IMR-90 (cell line): Measurements from ENCODE around the gene STRN4. TPM values are rescaled to one million over a fixed set of nuclear protein-coding genes. Genes with fewer than 3 reads are reported as not detected.
A peak's percentile ranks its signal among the peaks of the same experiment; 100 is the strongest.

Source experiments
- ATAC-seq: fragments of 200-7000 bp; cut with Tn5 transposase; 2 replicates; pipeline ENCODE4 v1.9.1; 2020; ENCODE audit warnings: low read depth, mild to moderate bottlenecking, moderate library complexity
- BruUV-seq: library from RNA; stranded (reverse); fragments of 400-500 nt; replicated peaks from 2 replicates; lab custom pipeline; 2021; lab: Mats Ljungman, UMichigan
- CTCF ChIA-PET: fragments of 300-600 bp; formaldehyde crosslinking; extraction: SDS; loops from one replicate; lab custom pipeline; 2021; ENCODE audit warnings: antibody characterized with exemption; lab: Yijun Ruan, JAX
- POLR2A ChIA-PET: fragments of 300-600 bp; sonication (Branson Sonifier 250); formaldehyde crosslinking; loops from one replicate; lab custom pipeline; 2022; ENCODE audit warnings: antibody characterized with exemption; ENCODE audit not compliant: unreplicated experiment; lab: Charles Lee
- DNase-seq: peaks from one replicate; pipeline ENCODE4 v3.0.0; 2013
- H2AFZ ChIP-seq: replicated peaks from 2 replicates; pipeline ENCODE3; 2013; ENCODE audit warnings: low read length, mild to moderate bottlenecking; ENCODE audit not compliant: poor library complexity
- H2AK5ac ChIP-seq: 2 replicates; pipeline ENCODE4 v1.6.1; 2013; ENCODE audit warnings: low read depth, low read length, inconsistent platforms
- H2AK9ac ChIP-seq: replicated peaks from 2 replicates; pipeline ENCODE3; 2013; ENCODE audit warnings: mild to moderate bottlenecking, low read depth, low read length, moderate library complexity; ENCODE audit not compliant: poor library complexity
- H2BK120ac ChIP-seq: 2 replicates; pipeline ENCODE4 v1.6.1; 2013; ENCODE audit warnings: low read depth, low read length, inconsistent platforms
- H2BK15ac ChIP-seq: 3 replicates; pipeline ENCODE4 v1.6.1; 2013; ENCODE audit warnings: low read depth, low read length, inconsistent platforms
- H2BK20ac ChIP-seq: 2 replicates; pipeline ENCODE4 v1.6.1; 2013; ENCODE audit warnings: low read depth, mild to moderate bottlenecking, inconsistent platforms, low read length, moderate library complexity
- H2BK5ac ChIP-seq: 2 replicates; pipeline ENCODE4 v1.6.1; 2013; ENCODE audit warnings: mild to moderate bottlenecking, low read depth, low read length, inconsistent platforms; ENCODE audit not compliant: poor library complexity, severe bottlenecking
- H3K14ac ChIP-seq: replicated peaks from 2 replicates; pipeline ENCODE4 v1.6.1; 2013; ENCODE audit warnings: low read depth, low read length, inconsistent platforms
- H3K18ac ChIP-seq: 2 replicates; pipeline ENCODE4 v1.6.1; 2013; ENCODE audit warnings: low read depth, low read length, control low read depth
- H3K23ac ChIP-seq: 2 replicates; pipeline ENCODE4 v1.6.1; 2013; ENCODE audit warnings: low read depth, low read length, inconsistent platforms
- H3K27ac ChIP-seq: 2 replicates; pipeline ENCODE4 v1.5.1; 2013; ENCODE audit warnings: mild to moderate bottlenecking, control low read depth, low read length; ENCODE audit not compliant: insufficient read depth
- H3K27me3 ChIP-seq: 2 replicates; pipeline ENCODE4 v1.6.1; 2013; ENCODE audit warnings: low read length; ENCODE audit not compliant: control insufficient read depth, insufficient read depth
- H3K36me3 ChIP-seq: 2 replicates; pipeline ENCODE4 v1.6.1; 2013; ENCODE audit warnings: low read length, mixed read lengths; ENCODE audit not compliant: control insufficient read depth, insufficient read depth
- H3K4ac ChIP-seq: 2 replicates; pipeline ENCODE4 v1.6.1; 2013; ENCODE audit warnings: low read depth, low read length, inconsistent platforms
- H3K4me1 ChIP-seq: 2 replicates; pipeline ENCODE4 v1.6.1; 2013; ENCODE audit warnings: low read length, mixed read lengths; ENCODE audit not compliant: control insufficient read depth, insufficient read depth
- H3K4me2 ChIP-seq: 2 replicates; pipeline ENCODE4 v1.6.1; 2013; ENCODE audit warnings: low read depth, mild to moderate bottlenecking, control low read depth, low read length, moderate library complexity
- H3K4me3 ChIP-seq: 2 replicates; pipeline ENCODE4 v1.5.1; 2013; ENCODE audit warnings: low read depth, mild to moderate bottlenecking, control low read depth, low read length, moderate library complexity; ENCODE audit not compliant: insufficient read depth
- H3K56ac ChIP-seq: 2 replicates; pipeline ENCODE4 v1.6.1; 2013; ENCODE audit warnings: low read length, inconsistent platforms; ENCODE audit not compliant: insufficient read depth; ENCODE audit errors: extremely low read depth
- H3K79me1 ChIP-seq, 2 experiments: 2 replicates each; pipeline ENCODE4 v1.6.1; 2013; ENCODE audit warnings: low read length in 2 of 2, inconsistent platforms in 1 of 2, low read depth in 1 of 2
- H3K9ac ChIP-seq: 2 replicates; pipeline ENCODE4 v1.6.1; 2013; ENCODE audit warnings: low read depth, low read length, control low read depth
- H3K9me1 ChIP-seq: 2 replicates; pipeline ENCODE4 v1.6.1; 2013; ENCODE audit warnings: low read length, inconsistent platforms; ENCODE audit not compliant: insufficient read depth
- H3K9me3 ChIP-seq: 2 replicates; pipeline ENCODE4 v1.6.1; 2013; ENCODE audit warnings: low read length; ENCODE audit not compliant: control insufficient read depth, insufficient read depth
- H4K20me1 ChIP-seq: 2 replicates; pipeline ENCODE4 v1.6.1; 2013; ENCODE audit warnings: low read length, inconsistent platforms; ENCODE audit not compliant: insufficient read depth
- H4K5ac ChIP-seq: 2 replicates; pipeline ENCODE4 v1.6.1; 2013; ENCODE audit warnings: mild to moderate bottlenecking, low read depth, low read length, control low read depth
- H4K8ac ChIP-seq, 2 experiments: 2 replicates each; pipeline ENCODE4 v1.6.1; 2013; ENCODE audit warnings: low read depth in 2 of 2, low read length in 2 of 2, control low read depth in 1 of 2, inconsistent platforms in 1 of 2
- H4K91ac ChIP-seq: 2 replicates; pipeline ENCODE4 v1.6.1; 2013; ENCODE audit warnings: low read depth, low read length, inconsistent platforms; ENCODE audit not compliant: insufficient read depth
- BHLHE40 ChIP-seq: fragments of 150-350 bp; IDR thresholded peaks from 2 replicates; pipeline ENCODE4 v1.6.1; 2016; ENCODE audit warnings: mild to moderate bottlenecking, low read depth, low read length
- FOS ChIP-seq: fragments of 150-350 bp; IDR thresholded peaks from 2 replicates; pipeline ENCODE4 v1.6.1; 2016; ENCODE audit warnings: low read depth, low read length
- MAZ ChIP-seq: IDR thresholded peaks from 2 replicates; pipeline ENCODE4 v1.6.1; 2012; ENCODE audit warnings: low read depth, mild to moderate bottlenecking, low read length, improper control_type of control experiment, moderate library complexity, borderline replicate concordance
- MXI1 ChIP-seq: IDR thresholded peaks from 2 replicates; pipeline ENCODE4 v1.6.1; 2012; ENCODE audit warnings: low read depth, mild to moderate bottlenecking, low read length, moderate library complexity, borderline replicate concordance
- NFE2L2 ChIP-seq: fragments of 150-350 bp; IDR thresholded peaks from 2 replicates; pipeline ENCODE4 v1.6.1; 2016; ENCODE audit warnings: low read depth, mild to moderate bottlenecking, low read length
- RCOR1 ChIP-seq: IDR thresholded peaks from 2 replicates; pipeline ENCODE4 v1.6.1; 2012; ENCODE audit warnings: mild to moderate bottlenecking, low read length, improper control_type of control experiment; ENCODE audit not compliant: insufficient replicate concordance
- RFX5 ChIP-seq: IDR thresholded peaks from 2 replicates; pipeline ENCODE4 v1.8.0; 2012; ENCODE audit warnings: low read depth, mild to moderate bottlenecking, low read length, moderate library complexity
- SMC3 ChIP-seq: fragments of 150-350 bp; IDR thresholded peaks from 2 replicates; pipeline ENCODE4 v1.6.1; 2016; ENCODE audit warnings: low read depth, mild to moderate bottlenecking, antibody characterized with exemption, low read length, moderate library complexity
- WGBS, 2 experiments: methylation state at CpG; one replicate each; pipeline versions ENCODE4 v1.1.5 to v1.1.7; 2013; ENCODE audit warnings: missing lambda C conversion rate in 2 of 2; ENCODE audit not compliant: insufficient read length in 1 of 2; ENCODE audit errors: extremely low coverage in 2 of 2; 5-methylcytosine and 5-hydroxymethylcytosine counted together
- dilution Hi-C: fragments of 300-500 bp; cut with HindIII; formaldehyde crosslinking; loops from one replicate; pipeline ENCODE4 v1.14.3; 2018; ENCODE audit warnings: low sequenced_read_pairs; ENCODE audit not compliant: unreplicated experiment
- in situ Hi-C: fragments of 300-500 bp; cut with MboI; formaldehyde crosslinking; loops from 3 replicates; pipeline ENCODE4 v1.14.3; 2019; ENCODE audit warnings: low sequenced_read_pairs, inconsistent platforms, mixed read lengths
- intact Hi-C: fragments of 100-400 bp; cut with micrococcal nuclease; formaldehyde crosslinking; loops from 2 replicates; pipeline ENCODE4 v1.10.0; 2022
- polyA plus RNA-seq, 3 experiments: library from polyadenylated mRNA; depleted of rRNA; stranded (reverse); fragments of >200 nt; gene quantifications; 2 replicates each; pipeline ENCODE4 v1.2.3, GENCODE V29; 2012; ENCODE audit warnings: low replicate concordance in 1 of 3
- total RNA-seq: library from RNA; depleted of rRNA; stranded (reverse); fragments of >200 nt; gene quantifications from 2 replicates; pipeline ENCODE4 v1.2.3, GENCODE V29; 2012
- TF ChIP-seq, protein P1 (sequence below): fragments of 150-350 bp; IDR thresholded peaks from 2 replicates; pipeline ENCODE4 v1.6.1; 2017; ENCODE audit warnings: mild to moderate bottlenecking, antibody characterized with exemption, low read length, low read depth

Gene STRN4
- total and polyA plus RNA-seq, 2 of the 4 experiments (the other 2 are of a cell fraction) = 36.7 to 112 TPM

DNA sequence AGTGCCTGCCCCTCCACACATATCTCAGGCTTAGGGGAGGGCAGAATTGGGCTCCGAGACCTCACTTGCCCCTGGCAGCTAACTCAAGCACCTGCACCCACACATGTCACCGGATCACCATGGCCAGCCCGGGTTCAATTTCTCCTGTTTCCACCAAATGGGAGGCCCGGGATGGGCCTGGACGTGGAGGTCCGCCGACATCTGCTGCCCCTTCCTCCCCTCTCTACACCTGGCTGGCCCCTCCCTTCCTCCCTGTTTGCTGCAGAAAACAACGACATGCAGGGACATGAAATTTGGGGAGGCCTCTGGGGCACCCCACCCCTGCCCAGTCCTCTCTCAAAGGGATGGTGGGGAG lies 30.7 kb downstream of the STRN4 start:
- dilution Hi-C loops (no loop called here), intact Hi-C loops (no loop called here), in situ Hi-C loops (no loop called here)
- H3K27ac ChIP-seq = peak overlapping the region; percentile 87
- no peak overlapping the region for H2BK20ac ChIP-seq
- H3K36me3 ChIP-seq = peaks cover 13% of the 10 kb centered on the region
- H4K8ac ChIP-seq = peak overlapping the region in 1 of 2 experiments; percentile 47; a peak in 1 of 4 replicates
- no peaks in the 10 kb centered on the region for H3K9me1 ChIP-seq
- H3K9ac ChIP-seq = peak overlapping the region; percentile 71
- H3K9me3 ChIP-seq = no peaks in the 10 kb centered on the region
- H3K4me2 ChIP-seq = peak overlapping the region; percentile 98
- no peak overlapping the region for H4K91ac ChIP-seq
- H3K56ac ChIP-seq = no peak overlapping the region
- H3K4ac ChIP-seq = peak overlapping the region; percentile 18
- H2BK120ac ChIP-seq = no peak overlapping the region
- DNase-seq (no peak), ATAC-seq (no peak)
- peak overlapping the region; percentile 89 for H2AK9ac ChIP-seq
- POLR2A ChIA-PET = no interaction called here
- CTCF ChIA-PET = no interaction called here
- H3K23ac ChIP-seq = peak overlapping the region; percentile 81; the same call in 1 of the 2 replicates
- no CpG with 5 or more reads among the region's 8 CpGs for WGBS, 2 experiments
- no peak overlapping the region for H2BK15ac ChIP-seq
- no peak overlapping the region; the same call in 1 of the 2 replicates for H4K5ac ChIP-seq
- H3K4me1 ChIP-seq = peaks cover 7% of the 10 kb centered on the region
- H4K20me1 ChIP-seq = peaks cover 2% of the 10 kb centered on the region; the same call in 1 of the 2 replicates
- H2BK5ac ChIP-seq = peak overlapping the region; percentile 31
- no peak overlapping the region for H3K18ac ChIP-seq
- BruUV-seq = no TSS peak
- peak overlapping the region; percentile 65 for H2AFZ ChIP-seq
- H3K14ac ChIP-seq = peak overlapping the region; percentile 62; the same call in 1 of the 2 replicates
- H3K27me3 ChIP-seq = no peaks in the 10 kb centered on the region
- H2AK5ac ChIP-seq = peak overlapping the region; percentile 70; the same call in 1 of the 2 replicates
- H3K79me1 ChIP-seq = peaks cover 3 to 46% of the 10 kb centered on the region in 2 experiments
- TF ChIP-seq NFE2L2 (no peak), MXI1 (no peak), MAZ (no peak), FOS (no peak), RFX5 (no peak), BHLHE40 (no peak), RCOR1 (no peak), SMC3 (no peak)
- TF ChIP-seq, protein P1, sequence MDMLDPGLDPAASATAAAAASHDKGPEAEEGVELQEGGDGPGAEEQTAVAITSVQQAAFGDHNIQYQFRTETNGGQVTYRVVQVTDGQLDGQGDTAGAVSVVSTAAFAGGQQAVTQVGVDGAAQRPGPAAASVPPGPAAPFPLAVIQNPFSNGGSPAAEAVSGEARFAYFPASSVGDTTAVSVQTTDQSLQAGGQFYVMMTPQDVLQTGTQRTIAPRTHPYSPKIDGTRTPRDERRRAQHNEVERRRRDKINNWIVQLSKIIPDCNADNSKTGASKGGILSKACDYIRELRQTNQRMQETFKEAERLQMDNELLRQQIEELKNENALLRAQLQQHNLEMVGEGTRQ = no peak
- H3K4me3 ChIP-seq = peak overlapping the region; percentile 93
